Memory B cell (primary cell): ENCODE data around the gene TMEM63C.
"Not testable (repeated sequence)": the region's sequence is repeated elsewhere in the genome, so short reads cannot be mapped to it uniquely, and the experiment has no call there.

Experiments
- ATAC-seq: fragments of 150-1000 bp; cut with Tn5 transposase; 2 replicates; pipeline ENCODE4 v1.10.0; 2021; ENCODE audit warnings: low read depth, mild to moderate bottlenecking, moderate library complexity
- DNase-seq, 2 donors: peaks; one replicate each; pipeline ENCODE4 v3.0.0; 2022; ENCODE audit warnings: low spot score in 2 of 2
- H3K27ac Mint-ChIP-seq: one replicate; pipeline ENCODE4 v1.8.0; 2022; ENCODE audit warnings: mild to moderate bottlenecking, moderate library complexity, mixed read lengths
- H3K27me3 Mint-ChIP-seq: one replicate; pipeline ENCODE4 v1.8.0; 2022; ENCODE audit warnings: mixed read lengths
- H3K36me3 Mint-ChIP-seq: one replicate; pipeline ENCODE4 v1.8.0; 2022; ENCODE audit warnings: mild to moderate bottlenecking, mixed read lengths
- H3K4me1 Mint-ChIP-seq: one replicate; pipeline ENCODE4 v1.8.0; 2022; ENCODE audit warnings: mixed read lengths
- H3K4me3 Mint-ChIP-seq: one replicate; pipeline ENCODE4 v1.8.0; 2022; ENCODE audit warnings: mild to moderate bottlenecking, moderate library complexity, mixed read lengths
- H3K9me3 Mint-ChIP-seq: one replicate; pipeline ENCODE4 v1.8.0; 2022; ENCODE audit warnings: mixed read lengths

Gene TMEM63C

DNA sequence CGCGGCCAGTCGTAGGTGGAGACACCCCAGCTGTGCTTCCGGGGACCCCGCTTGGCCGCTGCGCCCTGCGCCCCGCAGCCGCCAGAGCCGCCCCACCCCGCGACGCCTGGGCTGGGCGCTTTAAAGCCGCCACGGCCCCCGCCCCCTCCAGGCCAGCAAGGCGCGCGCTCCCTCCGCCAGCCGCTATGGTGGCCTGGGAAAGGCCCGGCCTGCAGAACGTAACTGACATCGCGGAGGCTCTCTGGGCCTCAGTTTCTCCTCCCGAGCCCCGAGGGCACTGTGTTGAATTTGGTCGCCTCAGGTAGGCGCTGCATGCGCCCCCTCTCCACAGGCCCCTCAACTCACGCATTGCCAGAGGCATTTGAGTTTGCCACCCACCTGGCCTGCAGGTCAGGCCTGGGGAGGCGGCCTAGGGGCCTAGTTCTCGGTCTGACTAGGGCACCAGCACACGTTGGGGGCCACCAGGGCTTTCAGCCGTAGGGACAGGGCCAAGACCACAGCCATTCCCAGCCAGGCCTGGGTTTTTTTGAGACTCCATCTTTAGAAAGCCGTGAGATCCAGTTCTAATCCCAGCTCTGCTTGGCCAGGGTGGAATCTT is 89.6 kb downstream of the TMEM63C start, which contains the start of gene NGB:
NGB (minus strand) TSS at position 94 of the 598 bp plus-strand sequence. CDS start 269 bp downstream, outside the sequence.
- Mint-ChIP-seq H3K9me3 (peaks cover 3% of the 10 kb centered on the region), H3K27me3 (peaks cover 20% of the 10 kb centered on the region), H3K4me3 (no peak within 1 kb of the TSS), H3K36me3 (peaks cover 2% of the 10 kb centered on the region), H3K4me1 (peaks cover 3% of the 10 kb centered on the region), H3K27ac (no peak within 1 kb of the TSS)
- no peak for ATAC-seq
- DNase-seq = no peak

GRCh38 chr14:77272261-77272660 is 90.7 kb downstream of the TMEM63C start:
- peaks cover 3% of the 10 kb centered on the region for H3K9me3 Mint-ChIP-seq
- no peak overlapping the region for H3K4me3 Mint-ChIP-seq
- peaks cover 20% of the 10 kb centered on the region for H3K27me3 Mint-ChIP-seq
- H3K4me1 Mint-ChIP-seq = peaks cover 3% of the 10 kb centered on the region
- no peak for ATAC-seq
- H3K27ac Mint-ChIP-seq = no peak overlapping the region
- no peak for DNase-seq
- H3K36me3 Mint-ChIP-seq = peaks cover 2% of the 10 kb centered on the region

DNA sequence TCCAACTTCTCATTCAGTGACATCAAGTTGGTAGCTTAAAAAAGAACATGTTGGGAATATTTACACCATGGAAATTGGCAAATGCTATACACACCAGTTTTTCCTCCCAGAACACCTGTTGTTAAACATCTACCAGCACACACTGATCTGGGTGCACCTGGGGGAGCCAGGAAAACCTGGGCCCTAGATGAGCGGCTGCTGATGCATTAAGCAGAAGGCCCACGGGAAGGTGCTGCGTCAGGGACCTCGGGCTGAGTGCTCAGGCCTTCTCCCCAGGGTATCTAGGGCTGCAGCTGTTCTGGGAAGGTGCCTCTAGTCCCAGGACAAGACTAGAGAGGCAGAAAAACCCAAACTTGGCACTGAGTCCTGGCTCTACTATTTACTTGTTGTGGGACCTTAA is 92.2 kb downstream of the TMEM63C start:
- Mint-ChIP-seq H3K4me3 (no peak overlapping the region), H3K4me1 (peaks cover 3% of the 10 kb centered on the region), H3K27me3 (peaks cover 13% of the 10 kb centered on the region), H3K27ac (no peak overlapping the region), H3K9me3 (no peaks in the 10 kb centered on the region), H3K36me3 (peaks cover 4% of the 10 kb centered on the region)
- DNase-seq (no peak), ATAC-seq (no peak)

DNA sequence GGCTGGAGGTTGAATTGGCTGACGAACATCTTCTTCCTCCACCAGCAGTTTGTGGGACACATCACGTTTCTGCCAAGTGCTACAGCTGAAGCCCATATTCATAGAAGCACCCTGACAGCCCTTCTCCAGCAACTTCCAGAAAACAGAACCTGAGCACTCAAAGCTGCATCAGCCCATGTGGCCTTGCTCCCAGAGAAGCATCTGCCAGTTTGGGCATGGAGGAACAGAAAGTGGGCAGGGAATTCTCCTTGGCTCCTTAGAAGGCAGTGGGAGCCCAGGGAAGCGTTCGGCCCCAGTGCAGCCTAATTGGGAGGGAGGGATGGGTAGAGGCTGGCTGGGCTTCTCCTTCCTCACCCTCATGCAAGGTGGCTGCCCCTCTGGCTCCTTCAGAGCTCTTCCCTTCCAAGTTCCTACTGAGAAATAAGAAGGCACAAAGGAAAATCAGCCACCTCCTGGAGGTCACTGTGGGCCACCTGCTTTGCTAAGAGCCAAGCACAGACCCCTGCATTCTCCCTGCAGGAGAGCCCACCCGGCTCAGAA is 93.5 kb downstream of the TMEM63C start:
- no peak overlapping the region for H3K27ac Mint-ChIP-seq
- ATAC-seq = no peak
- peaks cover 6% of the 10 kb centered on the region for H3K36me3 Mint-ChIP-seq
- no peak for DNase-seq
- H3K27me3 Mint-ChIP-seq = peaks cover 10% of the 10 kb centered on the region
- H3K4me3 Mint-ChIP-seq = no peak overlapping the region
- no peaks in the 10 kb centered on the region for H3K4me1 Mint-ChIP-seq
- H3K9me3 Mint-ChIP-seq = no peaks in the 10 kb centered on the region

GRCh38 chr14:77275601-77276017 is 94.0 kb downstream of the TMEM63C start:
- Mint-ChIP-seq H3K36me3 (peaks cover 8% of the 10 kb centered on the region), H3K27me3 (peaks cover 10% of the 10 kb centered on the region), H3K27ac (no peak overlapping the region), H3K9me3 (no peaks in the 10 kb centered on the region), H3K4me3 (no peak overlapping the region), H3K4me1 (no peaks in the 10 kb centered on the region)
- DNase-seq (no peak), ATAC-seq (no peak)

- no peak for DNase-seq
- Mint-ChIP-seq H3K27ac (no peak overlapping the region), H3K36me3 (peaks cover 8% of the 10 kb centered on the region)
Measured at GRCh38 chr14:77276295-77276935, 94.8 kb downstream of the TMEM63C start.

DNA sequence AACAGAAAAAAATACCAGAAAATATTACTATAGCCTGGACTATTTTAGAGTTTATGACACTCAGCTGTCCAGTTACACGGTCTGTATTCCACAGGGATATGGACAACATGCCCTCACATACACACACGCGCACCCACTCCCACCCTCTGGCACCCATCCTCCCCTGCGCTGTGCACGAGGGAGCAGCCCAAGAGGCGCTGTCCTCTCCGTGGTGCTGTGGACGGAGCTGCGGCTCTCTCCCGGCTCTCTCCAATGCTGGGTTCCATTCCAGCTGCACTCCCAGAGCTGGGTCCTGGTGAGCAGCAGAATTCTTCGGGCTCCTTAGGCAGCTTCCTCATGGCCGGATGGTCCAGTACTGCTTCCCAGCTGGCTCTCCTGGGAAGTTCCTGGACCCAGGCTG is 95.4 kb downstream of the TMEM63C start:
- Mint-ChIP-seq H3K9me3 (no peaks in the 10 kb centered on the region), H3K27ac (no peak overlapping the region), H3K4me3 (no peak overlapping the region), H3K27me3 (peaks cover 10% of the 10 kb centered on the region), H3K36me3 (peaks cover 8% of the 10 kb centered on the region), H3K4me1 (no peaks in the 10 kb centered on the region)
- DNase-seq = no peak
- ATAC-seq = no peak

More at GRCh38 chr14:77276295-77276935, 94.8 kb downstream of the TMEM63C start:
- Mint-ChIP-seq H3K9me3 (no peaks in the 10 kb centered on the region), H3K27me3 (peaks cover 10% of the 10 kb centered on the region), H3K4me1 (no peaks in the 10 kb centered on the region), H3K4me3 (no peak overlapping the region)
- no peak for ATAC-seq

DNA sequence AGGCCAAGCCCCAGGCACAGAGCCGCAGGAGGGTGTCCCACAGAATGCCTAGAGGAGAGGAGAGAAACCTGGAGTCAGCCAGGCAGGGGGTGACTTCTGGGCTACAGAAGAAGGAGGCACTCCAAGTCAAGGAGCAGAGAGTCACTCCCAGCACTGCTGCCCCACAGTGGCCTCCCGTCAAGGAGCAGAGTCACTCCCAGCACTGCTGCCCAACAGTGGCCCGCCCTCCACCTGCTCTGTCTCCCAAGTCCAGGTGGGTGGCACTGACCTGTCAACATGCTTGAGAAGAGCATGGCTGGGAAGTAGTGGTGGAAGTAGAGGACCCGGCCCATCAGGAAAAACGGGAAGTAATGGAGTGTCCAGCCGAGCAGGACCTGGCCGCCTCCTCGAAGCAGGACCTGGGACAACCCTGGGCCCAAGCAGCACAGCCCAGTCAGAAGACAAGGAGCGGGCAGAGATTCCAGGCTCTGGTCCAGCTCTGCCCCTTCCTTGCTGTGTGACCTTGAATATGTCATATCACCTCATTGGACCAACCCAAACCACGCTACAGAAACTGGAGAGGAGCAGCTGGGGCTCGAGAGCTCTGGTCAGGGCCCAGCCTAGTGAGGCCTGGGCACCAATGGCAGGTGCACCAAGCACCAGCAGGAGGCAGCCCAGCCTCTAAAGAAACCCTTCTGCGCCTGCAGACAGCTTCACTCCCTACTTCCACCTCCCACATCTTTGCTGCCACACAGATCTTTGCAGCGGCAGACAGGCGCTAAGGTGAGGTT is 97.0 kb downstream of the TMEM63C start:
- no peaks in the 10 kb centered on the region for H3K9me3 Mint-ChIP-seq
- ATAC-seq (no peak), DNase-seq (no peak)
- H3K27me3 Mint-ChIP-seq = no peaks in the 10 kb centered on the region
- H3K4me1 Mint-ChIP-seq = no peaks in the 10 kb centered on the region
- peaks cover 15% of the 10 kb centered on the region for H3K36me3 Mint-ChIP-seq
- no peak overlapping the region for H3K27ac Mint-ChIP-seq
- no peak overlapping the region for H3K4me3 Mint-ChIP-seq

- Mint-ChIP-seq H3K4me1 (no peaks in the 10 kb centered on the region), H3K4me3 (no peak overlapping the region), H3K36me3 (peaks cover 21% of the 10 kb centered on the region), H3K27me3 (no peaks in the 10 kb centered on the region), H3K27ac (no peak overlapping the region), H3K9me3 (no peaks in the 10 kb centered on the region)
- DNase-seq = no peak
- no peak for ATAC-seq
Measured at GRCh38 chr14:77279719-77280118, 98.1 kb downstream of the TMEM63C start.

DNA sequence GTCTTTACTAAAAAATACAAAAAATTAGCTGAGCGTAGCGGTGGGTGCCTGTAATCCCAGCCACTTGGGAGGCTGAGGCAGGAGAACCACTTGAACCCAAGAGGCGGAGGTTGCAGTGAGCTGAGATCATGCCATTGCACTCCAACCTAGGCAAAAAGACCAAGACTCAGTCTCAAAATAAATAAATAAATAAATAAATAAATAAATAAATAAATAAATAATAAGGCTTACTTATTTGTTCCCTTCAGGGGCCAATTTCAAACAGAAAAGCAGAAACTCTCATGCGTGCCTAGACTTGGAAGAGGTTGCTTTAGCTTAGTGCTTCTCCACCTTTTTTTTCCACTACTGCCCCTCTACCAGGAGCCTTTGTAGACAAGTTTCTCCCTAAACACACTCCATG is 99.3 kb downstream of the TMEM63C start:
- H3K36me3 Mint-ChIP-seq = peaks cover 31% of the 10 kb centered on the region
- not testable (repeated sequence) for H3K4me3 Mint-ChIP-seq, DNase-seq, ATAC-seq, H3K27ac Mint-ChIP-seq, H3K9me3 Mint-ChIP-seq, H3K4me1 Mint-ChIP-seq, H3K27me3 Mint-ChIP-seq

GRCh38 chr14:77281852-77282410 is 100.3 kb downstream of the TMEM63C start:
- peaks cover 39% of the 10 kb centered on the region for H3K36me3 Mint-ChIP-seq
- DNase-seq (no peak), ATAC-seq (no peak)
- no peak overlapping the region for H3K4me3 Mint-ChIP-seq
- H3K27ac Mint-ChIP-seq = no peak overlapping the region
- no peaks in the 10 kb centered on the region for H3K4me1 Mint-ChIP-seq
- H3K27me3 Mint-ChIP-seq = no peaks in the 10 kb centered on the region
- no peaks in the 10 kb centered on the region for H3K9me3 Mint-ChIP-seq

GRCh38 chr14:77284066-77284465 is 102.5 kb downstream of the TMEM63C start:
- Mint-ChIP-seq H3K4me3 (no peak overlapping the region), H3K36me3 (peaks cover 44% of the 10 kb centered on the region), H3K27me3 (no peaks in the 10 kb centered on the region), H3K27ac (no peak overlapping the region), H3K9me3 (no peaks in the 10 kb centered on the region), H3K4me1 (no peaks in the 10 kb centered on the region)
- ATAC-seq (no peak), DNase-seq (no peak)

GRCh38 chr14:77284466-77284865 is 102.9 kb downstream of the TMEM63C start:
- peaks cover 42% of the 10 kb centered on the region for H3K36me3 Mint-ChIP-seq
- no peak overlapping the region for H3K27ac Mint-ChIP-seq
- no peak for ATAC-seq
- no peak for DNase-seq
- no peaks in the 10 kb centered on the region for H3K4me1 Mint-ChIP-seq
- no peak overlapping the region for H3K4me3 Mint-ChIP-seq
- H3K27me3 Mint-ChIP-seq = no peaks in the 10 kb centered on the region
- H3K9me3 Mint-ChIP-seq = no peaks in the 10 kb centered on the region

GRCh38 chr14:77286576-77286975 is 105.0 kb downstream of the TMEM63C start:
- Mint-ChIP-seq H3K4me1 (no peaks in the 10 kb centered on the region), H3K9me3 (no peaks in the 10 kb centered on the region), H3K27ac (no peak overlapping the region), H3K27me3 (no peaks in the 10 kb centered on the region), H3K36me3 (peaks cover 40% of the 10 kb centered on the region), H3K4me3 (no peak overlapping the region)
- DNase-seq = no peak
- no peak for ATAC-seq
